Cardiac fibroblast (primary cell): Measurements from ENCODE around the gene LRRC55.

Experiments
- DNase-seq, 2 donors: peaks; one replicate each; pipeline versions ENCODE4 v3.0.0 to v3.0.0-alpha.2; 2010; ENCODE audit warnings: low read depth in 2 of 2
- H3K4me3 ChIP-seq, 2 donors: replicated peaks in 1 of 2; 1 replicate in 1 of 2; 2 replicates in 1 of 2; pipeline ENCODE4 v1.5.1; 2011; ENCODE audit warnings: low read depth in 2 of 2, low read length in 2 of 2, mild to moderate bottlenecking in 2 of 2, moderate library complexity in 1 of 2
- CTCF ChIP-seq: IDR thresholded peaks from one replicate; pipeline ENCODE4 v1.5.1; 2011; ENCODE audit warnings: low read depth, mild to moderate bottlenecking, low read length, inconsistent platforms

The LRRC55 gene

GRCh38 chr11:57182896-57183295 lies 1.1 kb downstream of the LRRC55 start:
- no peak for DNase-seq
- H3K4me3 ChIP-seq = no peak overlapping the region
- no peak for TF ChIP-seq CTCF

- H3K4me3 ChIP-seq = no peak overlapping the region
- no peak for TF ChIP-seq CTCF
- DNase-seq = no peak
Observed at GRCh38 chr11:57190548-57190947, 8.8 kb downstream of the LRRC55 start.

- no peak for TF ChIP-seq CTCF
- no peak overlapping the region for H3K4me3 ChIP-seq
- DNase-seq = no peak
Observed at GRCh38 chr11:57191311-57192219, 9.8 kb downstream of the LRRC55 start.

GRCh38 chr11:57192316-57192715 lies 10.6 kb downstream of the LRRC55 start:
- H3K4me3 ChIP-seq = no peak overlapping the region
- no peak for TF ChIP-seq CTCF
- DNase-seq = no peak

GRCh38 chr11:57196596-57196995 lies 14.8 kb downstream of the LRRC55 start:
- no peak for TF ChIP-seq CTCF
- no peak overlapping the region for H3K4me3 ChIP-seq
- no peak for DNase-seq

GRCh38 chr11:57197762-57198161 lies 16.0 kb downstream of the LRRC55 start:
- no peak for TF ChIP-seq CTCF
- no peak for DNase-seq

GRCh38 chr11:57199330-57199729 lies 17.6 kb downstream of the LRRC55 start:
- H3K4me3 ChIP-seq = no peak overlapping the region
- no peak for TF ChIP-seq CTCF
- no peak for DNase-seq

More at GRCh38 chr11:57197762-57198161, 16.0 kb downstream of the LRRC55 start:
- no peak overlapping the region for H3K4me3 ChIP-seq
